PC-3 (cell line): ENCODE results near the gene CNP. TPM values are rescaled to one million over a fixed set of nuclear protein-coding genes. Genes with fewer than 3 reads are reported as not detected.

Experiments
- ATAC-seq: fragments of 200-7000 bp; cut with Tn5 transposase; 2 replicates; pipeline ENCODE4 v1.9.1; 2020; ENCODE audit warnings: mild to moderate bottlenecking, moderate library complexity
- BruUV-seq: library from RNA; stranded (reverse); fragments of 400-500 nt; replicated peaks from 2 replicates; lab custom pipeline; 2021; lab: Mats Ljungman, UMichigan
- CTCF ChIA-PET: fragments of 300-600 bp; sonication (Branson Sonifier 250); formaldehyde crosslinking; loops from one replicate; lab custom pipeline; 2022; ENCODE audit warnings: antibody characterized with exemption; lab: Charles Lee
- POLR2A ChIA-PET: fragments of 300-600 bp; sonication (Branson Sonifier 250); formaldehyde crosslinking; loops from one replicate; lab custom pipeline; 2022; ENCODE audit warnings: antibody characterized with exemption; ENCODE audit not compliant: unreplicated experiment; lab: Charles Lee
- DNase-seq: peaks from one replicate; pipeline ENCODE4 v3.0.0-alpha.2; 2015
- H2AFZ ChIP-seq: fragments of 300-600 bp; sonication (generic); 2 replicates; pipeline ENCODE4 v1.6.0; 2016; ENCODE audit warnings: antibody characterized with exemption, low read length
- H3F3A ChIP-seq: fragments of 300-600 bp; sonication (generic); one replicate; pipeline ENCODE4 v1.6.0; 2017; ENCODE audit warnings: antibody characterized with exemption, low read length, control low read depth, mild to moderate bottlenecking; ENCODE audit not compliant: unreplicated experiment
- H3K27ac ChIP-seq: fragments of 300-600 bp; sonication (generic); 2 replicates; pipeline ENCODE4 v1.5.1; 2016; ENCODE audit warnings: mild to moderate bottlenecking, low read length
- H3K27me3 ChIP-seq: fragments of 300-600 bp; sonication (generic); 2 replicates; pipeline ENCODE4 v1.6.1; 2016; ENCODE audit warnings: low read length, mixed read lengths
- H3K36me3 ChIP-seq: fragments of 300-600 bp; sonication (generic); 2 replicates; pipeline ENCODE4 v1.6.1; 2016; ENCODE audit warnings: low read depth, mixed run types, low read length, mixed read lengths
- H3K4me1 ChIP-seq: fragments of 300-600 bp; sonication (generic); 2 replicates; pipeline ENCODE4 v1.5.1; 2016; ENCODE audit warnings: low read length; ENCODE audit not compliant: insufficient read depth
- H3K4me2 ChIP-seq: fragments of 300-600 bp; sonication (generic); 2 replicates; pipeline ENCODE4 v1.6.0; 2016; ENCODE audit warnings: low read length
- H3K4me3 ChIP-seq: fragments of 300-600 bp; sonication (generic); 2 replicates; pipeline ENCODE4 v1.5.1; 2016; ENCODE audit warnings: mild to moderate bottlenecking, low read length, mixed read lengths
- H3K79me2 ChIP-seq: fragments of 300-600 bp; sonication (generic); 2 replicates; pipeline ENCODE4 v1.6.1; 2017; ENCODE audit warnings: low read length, mixed read lengths
- H3K9ac ChIP-seq: fragments of 300-600 bp; sonication (generic); 2 replicates; pipeline ENCODE4 v1.6.0; 2016; ENCODE audit warnings: mild to moderate bottlenecking, low read length
- H3K9me2 ChIP-seq: fragments of 300-600 bp; sonication (generic); replicated peaks from 2 replicates; pipeline ENCODE4 v1.6.1; 2016; ENCODE audit warnings: mixed run types, low read length, mixed read lengths
- H3K9me3 ChIP-seq: fragments of 300-600 bp; sonication (generic); 2 replicates; pipeline ENCODE4 v1.6.1; 2016; ENCODE audit warnings: low read length, mixed read lengths
- H4K20me1 ChIP-seq: fragments of 300-600 bp; sonication (generic); 2 replicates; pipeline ENCODE4 v1.6.1; 2016; ENCODE audit warnings: low read length, mixed read lengths
- CTCF ChIP-seq: fragments of 300-600 bp; sonication (generic); conservative IDR thresholded peaks from 2 replicates; pipeline ENCODE4 v1.5.1; 2017; ENCODE audit warnings: antibody characterized with exemption, low read depth, mild to moderate bottlenecking, low read length
- EZH2 ChIP-seq: fragments of 300-600 bp; sonication (generic); IDR thresholded peaks from one replicate; pipeline ENCODE4 v1.6.1; 2017; ENCODE audit warnings: antibody characterized with exemption, mild to moderate bottlenecking, low read length; ENCODE audit not compliant: unreplicated experiment
- EZH2phosphoT487 ChIP-seq: fragments of 300-600 bp; sonication (generic); IDR thresholded peaks from 2 replicates; pipeline ENCODE4 v1.6.1; 2018; ENCODE audit warnings: mild to moderate bottlenecking, antibody characterized with exemption, low read length, borderline replicate concordance
- intact Hi-C: fragments of 100-400 bp; cut with micrococcal nuclease; formaldehyde crosslinking; loops from 2 replicates; pipeline ENCODE4 v1.9.0; 2023
- total RNA-seq: library from RNA; depleted of rRNA; stranded (reverse); fragments of >200 nt; gene quantifications from 2 replicates; pipeline ENCODE4 v1.2.3, GENCODE V29; 2014

CNP gene
- total RNA-seq, 1 experiment from 2014 or later: 91.6 TPM

- no peaks in the 10 kb centered on the region for H3F3A ChIP-seq
- H3K9me3 ChIP-seq: no peaks in the 10 kb centered on the region
- peak overlapping the region; percentile 42 for H3K4me2 ChIP-seq
- TF ChIP-seq EZH2phosphoT487 (no peak), CTCF (no peak), EZH2 (no peak)
- no peaks in the 10 kb centered on the region for H3K9me2 ChIP-seq
- intact Hi-C loops: no loop called here
- H3K36me3 ChIP-seq: peaks cover 26% of the 10 kb centered on the region
- H2AFZ ChIP-seq: no peak overlapping the region
- H3K4me3 ChIP-seq: 0 out of 2 replicates have a peak overlapping the region, but pooled peaks have one; percentile 26
- peak overlapping the region; percentile 63 for H3K27ac ChIP-seq
- peak; percentile 72 for ATAC-seq
- peaks cover 35% of the 10 kb centered on the region for H3K4me1 ChIP-seq
- no peaks in the 10 kb centered on the region for H3K27me3 ChIP-seq
- no peak overlapping the region for H3K9ac ChIP-seq
- peaks cover 45% of the 10 kb centered on the region for H3K79me2 ChIP-seq
- BruUV-seq: no TSS peak
- POLR2A ChIA-PET: interaction anchor here (0.6 to 0.7 kb wide), 3 partner anchors 46 to 451 kb away, joined by 3 to 4 read pairs (median 4); no protein-coding TSS in a partner anchor
- DNase-seq: peak; percentile 80
- peaks cover 12% of the 10 kb centered on the region for H4K20me1 ChIP-seq
- CTCF ChIA-PET: no interaction called here
These were observed 6.2 kb downstream of the CNP start for GRCh38 chr17:41972571-41973407.

GRCh38 chr17:41973408-41973811, 6.8 kb downstream of the CNP start:
- no peaks in the 10 kb centered on the region for H3K27me3 ChIP-seq
- intact Hi-C loops: no loop called here
- CTCF ChIA-PET: no interaction called here
- no peak overlapping the region for H3K9ac ChIP-seq
- no peak overlapping the region for H3K4me3 ChIP-seq
- H3K27ac ChIP-seq: peak overlapping the region; percentile 63
- peak overlapping the region; percentile 42 for H3K4me2 ChIP-seq
- DNase-seq (no peak), ATAC-seq (no peak)
- peaks cover 33% of the 10 kb centered on the region for H3K4me1 ChIP-seq
- H4K20me1 ChIP-seq: peaks cover 12% of the 10 kb centered on the region
- H3K79me2 ChIP-seq: peaks cover 39% of the 10 kb centered on the region
- no peak overlapping the region for H2AFZ ChIP-seq
- no peaks in the 10 kb centered on the region for H3K9me2 ChIP-seq
- TF ChIP-seq EZH2: no peak
- TF ChIP-seq CTCF: no peak
- TF ChIP-seq EZH2phosphoT487: no peak
- no TSS peak for BruUV-seq
- no peaks in the 10 kb centered on the region for H3K9me3 ChIP-seq
- POLR2A ChIA-PET: interaction anchor here (0.6 kb wide), 2 partner anchors 90 to 451 kb away, joined by 4 read pairs; no protein-coding TSS in a partner anchor
- peaks cover 24% of the 10 kb centered on the region for H3K36me3 ChIP-seq
- no peaks in the 10 kb centered on the region for H3F3A ChIP-seq

- Histone ChIP-seq H3F3A (no peaks in the 10 kb centered on the region), H4K20me1 (peaks cover 7% of the 10 kb centered on the region), H3K79me2 (peaks cover 32% of the 10 kb centered on the region), H3K9me3 (no peaks in the 10 kb centered on the region), H3K27ac (no peak overlapping the region), H3K27me3 (no peaks in the 10 kb centered on the region), H3K36me3 (peaks cover 21% of the 10 kb centered on the region; the same call in 1 of the 2 replicates), H3K4me2 (no peak overlapping the region), H3K9ac (no peak overlapping the region), H3K4me1 (peaks cover 26% of the 10 kb centered on the region), H3K4me3 (no peak overlapping the region), H3K9me2 (no peaks in the 10 kb centered on the region), H2AFZ (no peak overlapping the region)
- TF ChIP-seq EZH2phosphoT487 (no peak), CTCF (no peak), EZH2 (no peak)
- ChIA-PET CTCF (no interaction called here), POLR2A (no interaction called here)
- no peak for DNase-seq
- intact Hi-C loops: no loop called here
- BruUV-seq: no TSS peak
- ATAC-seq: no peak
These were observed 7.4 kb downstream of the CNP start for GRCh38 chr17:41974031-41974430.
